Endothelial cell of umbilical vein (primary cell): ENCODE data around the gene CNTROB.

Source experiments
- EZH2 ChIP-seq: IDR thresholded peaks from 2 replicates; pipeline ENCODE4 v1.6.1; 2012; ENCODE audit warnings: borderline replicate concordance, low read depth, mild to moderate bottlenecking, moderate library complexity, low read length, inconsistent platforms; ENCODE audit not compliant: severe bottlenecking
- JUN ChIP-seq: IDR thresholded peaks from 2 replicates; pipeline ENCODE4 v1.6.1; 2011; ENCODE audit warnings: borderline replicate concordance, low read depth; ENCODE audit not compliant: insufficient read length, insufficient read depth
- MYC ChIP-seq: IDR thresholded peaks from one replicate; pipeline ENCODE4 v1.6.1; 2011; ENCODE audit warnings: mild to moderate bottlenecking, low read depth, low read length
- POLR2A ChIP-seq: IDR thresholded peaks from 2 replicates; pipeline ENCODE4 v1.6.1; 2012; ENCODE audit warnings: low read depth, mild to moderate bottlenecking, control low read depth, low read length
- POLR2AphosphoS5 ChIP-seq: IDR thresholded peaks from 2 replicates; pipeline ENCODE4 v1.6.1; 2012; ENCODE audit warnings: low read depth, mild to moderate bottlenecking, control low read depth, low read length, moderate library complexity; ENCODE audit not compliant: insufficient read depth
- TF ChIP-seq, protein P1 (sequence below), 2 donors: IDR thresholded peaks; 1 replicate in 1 of 2; 2 replicates in 1 of 2; pipeline ENCODE4 v1.5.1; 2011; ENCODE audit warnings: low read length in 2 of 2, mild to moderate bottlenecking in 2 of 2, moderate library complexity in 2 of 2, control low read depth in 1 of 2, inconsistent platforms in 1 of 2, low read depth in 1 of 2; ENCODE audit not compliant: insufficient read depth in 1 of 2; ENCODE audit errors: extremely low read depth in 1 of 2
- TF ChIP-seq, protein P2 (sequence below): IDR thresholded peaks from 2 replicates; pipeline ENCODE4 v1.6.1; 2011; ENCODE audit not compliant: insufficient read depth, insufficient read length

DNA sequence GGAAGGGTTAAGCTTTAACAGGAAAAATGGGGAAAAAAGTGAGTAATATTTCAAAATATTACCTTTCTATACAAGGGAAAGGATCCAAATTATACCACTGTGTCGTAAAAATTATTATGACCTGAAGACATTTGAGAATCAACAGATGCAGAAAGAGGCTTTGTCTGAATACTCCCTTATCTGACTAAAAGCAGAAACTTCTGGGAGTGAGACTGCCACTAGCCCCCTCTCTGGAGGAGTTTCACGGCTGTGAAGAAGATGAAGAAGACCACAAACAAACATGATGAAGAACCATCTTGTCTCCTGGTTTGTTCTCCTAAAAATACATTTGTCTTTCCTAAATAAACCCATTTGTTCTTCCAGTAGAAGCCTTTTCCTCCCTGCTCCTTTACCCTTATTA lies 29.4 kb downstream of the CNTROB start:
- TF ChIP-seq POLR2A = no peak
- no peak for TF ChIP-seq POLR2AphosphoS5
- TF ChIP-seq, protein P1, sequence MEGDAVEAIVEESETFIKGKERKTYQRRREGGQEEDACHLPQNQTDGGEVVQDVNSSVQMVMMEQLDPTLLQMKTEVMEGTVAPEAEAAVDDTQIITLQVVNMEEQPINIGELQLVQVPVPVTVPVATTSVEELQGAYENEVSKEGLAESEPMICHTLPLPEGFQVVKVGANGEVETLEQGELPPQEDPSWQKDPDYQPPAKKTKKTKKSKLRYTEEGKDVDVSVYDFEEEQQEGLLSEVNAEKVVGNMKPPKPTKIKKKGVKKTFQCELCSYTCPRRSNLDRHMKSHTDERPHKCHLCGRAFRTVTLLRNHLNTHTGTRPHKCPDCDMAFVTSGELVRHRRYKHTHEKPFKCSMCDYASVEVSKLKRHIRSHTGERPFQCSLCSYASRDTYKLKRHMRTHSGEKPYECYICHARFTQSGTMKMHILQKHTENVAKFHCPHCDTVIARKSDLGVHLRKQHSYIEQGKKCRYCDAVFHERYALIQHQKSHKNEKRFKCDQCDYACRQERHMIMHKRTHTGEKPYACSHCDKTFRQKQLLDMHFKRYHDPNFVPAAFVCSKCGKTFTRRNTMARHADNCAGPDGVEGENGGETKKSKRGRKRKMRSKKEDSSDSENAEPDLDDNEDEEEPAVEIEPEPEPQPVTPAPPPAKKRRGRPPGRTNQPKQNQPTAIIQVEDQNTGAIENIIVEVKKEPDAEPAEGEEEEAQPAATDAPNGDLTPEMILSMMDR (IDR thresholded peaks at IDR 0.05; ENCODE audit: extremely low read depth in 1 of 2, insufficient read depth in 1 of 2, low read depth in 1 of 2, low read length in 2 of 2) = no peak
- TF ChIP-seq, protein P2, sequence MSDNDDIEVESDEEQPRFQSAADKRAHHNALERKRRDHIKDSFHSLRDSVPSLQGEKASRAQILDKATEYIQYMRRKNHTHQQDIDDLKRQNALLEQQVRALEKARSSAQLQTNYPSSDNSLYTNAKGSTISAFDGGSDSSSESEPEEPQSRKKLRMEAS = no peak
- TF ChIP-seq EZH2 = no peak
- TF ChIP-seq JUN = no peak
- TF ChIP-seq MYC = no peak
